HG02678 (cell line): ENCODE results near the gene CABP1.
"Not testable (repeated sequence)": the region's sequence is repeated elsewhere in the genome, so short reads cannot be mapped to it uniquely, and the experiment has no call there.

Source experiments
- ATAC-seq: cut with Tn5 transposase; IDR thresholded peaks from one replicate; pipeline ENCODE4 v1.9.1; 2021; ENCODE audit warnings: mild to moderate bottlenecking, moderate library complexity; ENCODE audit not compliant: unreplicated experiment

The CABP1 gene

DNA sequence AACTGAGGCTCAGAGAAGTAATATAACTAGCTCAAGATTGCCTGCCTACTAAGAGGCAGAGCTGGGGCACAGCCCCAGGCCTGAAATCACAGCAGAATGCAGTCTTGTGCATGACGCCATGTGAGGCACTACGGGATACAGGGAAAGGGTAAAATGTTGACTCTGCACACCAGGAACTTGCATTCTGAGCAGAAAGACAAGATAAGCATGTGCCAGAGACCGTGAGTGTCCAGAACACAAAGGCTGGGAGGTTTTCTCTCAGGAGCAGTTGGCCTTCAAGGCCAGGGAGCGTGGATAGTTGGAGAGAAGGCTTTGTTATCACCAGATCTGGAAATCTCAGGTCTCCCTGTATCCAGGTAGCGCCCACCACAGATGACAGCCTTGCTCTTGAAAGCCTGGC lies 23.3 kb downstream of the CABP1 start:
- ATAC-seq = no peak

- ATAC-seq = no peak
Measured at GRCh38 chr12:120666571-120667390, 26.4 kb downstream of the CABP1 start.

DNA sequence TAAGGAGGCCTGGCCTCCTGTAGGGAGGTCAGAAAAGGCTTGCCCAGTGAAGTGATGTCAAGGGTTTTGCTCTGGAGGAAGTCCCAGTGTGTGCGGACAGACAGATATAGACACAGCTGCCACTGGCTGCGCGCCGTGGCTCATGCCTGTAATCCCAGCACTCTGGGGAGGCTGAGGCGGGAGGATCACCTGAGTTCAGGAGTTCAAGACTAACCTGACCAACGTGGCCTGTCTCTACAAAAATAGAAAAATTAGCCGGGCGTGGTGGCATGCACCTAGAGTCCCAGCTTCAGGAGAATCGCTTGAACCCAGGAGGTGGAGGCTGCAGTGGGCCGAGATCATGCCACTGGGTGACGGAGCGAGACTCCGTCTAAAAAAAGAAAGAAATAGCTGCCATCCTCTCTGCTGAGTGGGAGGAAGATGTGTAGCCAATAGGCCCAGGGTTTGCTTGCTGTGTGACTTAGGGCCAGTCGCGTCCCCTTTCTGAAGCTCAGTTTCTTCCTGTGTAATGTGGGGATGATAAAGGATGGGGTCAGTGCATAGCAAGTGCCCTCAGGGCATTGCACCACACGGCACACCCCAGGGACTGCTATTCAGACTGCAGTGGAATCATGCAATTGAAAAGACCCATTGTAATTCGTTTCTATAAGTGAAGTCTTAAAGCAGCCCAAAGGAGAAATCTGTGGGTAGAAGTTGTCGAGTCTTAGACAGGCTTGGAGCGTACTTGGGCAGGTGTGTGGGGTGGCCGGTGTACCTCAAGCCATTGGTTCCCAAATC lies 27.9 kb downstream of the CABP1 start:
- ATAC-seq = no peak

GRCh38 chr12:120668868-120669840 lies 28.7 kb downstream of the CABP1 start:
- peak; percentile 52 for ATAC-seq

GRCh38 chr12:120670237-120670636 lies 29.8 kb downstream of the CABP1 start:
- ATAC-seq = not testable (repeated sequence)

- ATAC-seq = no peak
Measured at GRCh38 chr12:120670667-120671066, 30.2 kb downstream of the CABP1 start.

- no peak for ATAC-seq
Measured at GRCh38 chr12:120674097-120674636, 33.7 kb downstream of the CABP1 start.

- peak; percentile 52 for ATAC-seq
Measured at GRCh38 chr12:120677765-120678473, 37.5 kb downstream of the CABP1 start.

GRCh38 chr12:120678572-120678971 lies 38.1 kb downstream of the CABP1 start:
- ATAC-seq = peak; percentile 4

DNA sequence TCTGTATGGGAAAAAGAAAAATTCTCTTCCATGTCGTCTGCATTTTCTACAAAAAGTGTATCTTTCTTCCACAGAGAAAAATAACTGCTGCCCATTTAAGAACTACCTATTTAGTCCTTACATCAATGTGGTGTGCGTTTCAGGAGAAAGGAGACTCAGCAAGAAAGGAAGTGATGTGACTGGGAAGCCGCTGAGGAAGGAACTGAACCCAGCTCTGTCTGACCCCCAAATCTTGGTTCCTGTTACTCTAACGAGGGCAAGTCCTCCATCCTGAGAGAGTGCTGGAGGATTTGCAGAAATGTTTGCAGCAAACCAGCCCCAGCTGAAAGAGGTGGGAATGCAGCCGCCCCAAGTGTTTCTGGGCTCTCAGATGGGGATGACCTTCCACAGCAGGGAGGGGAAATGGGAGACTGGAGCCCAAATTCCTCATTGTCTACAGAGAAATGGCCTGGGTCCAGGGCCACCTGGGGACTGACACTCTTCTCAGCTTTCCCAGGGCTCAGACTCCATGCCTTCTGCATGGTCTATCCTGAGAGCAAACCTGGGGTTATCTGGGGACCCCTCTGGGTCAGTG lies 39.8 kb downstream of the CABP1 start:
- no peak for ATAC-seq

DNA sequence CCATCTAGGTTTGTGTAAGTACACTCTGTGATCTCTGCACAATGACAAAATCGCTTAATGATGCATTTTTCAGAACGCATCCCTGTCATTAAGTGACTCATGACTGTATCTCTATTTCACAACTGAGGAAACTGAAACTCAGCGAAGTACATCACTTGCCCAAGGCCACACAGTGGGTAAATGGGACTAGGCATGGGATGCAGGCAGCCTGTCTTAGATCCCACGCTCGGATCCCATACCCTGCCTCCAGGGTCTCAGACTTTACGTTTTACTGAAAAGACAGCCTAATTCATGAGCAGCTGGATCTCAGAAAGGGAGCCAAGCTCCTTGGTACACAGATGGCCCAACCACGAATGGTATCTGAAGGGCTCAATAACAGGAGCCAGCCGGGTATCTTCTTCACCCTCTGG lies 44.1 kb downstream of the CABP1 start:
- ATAC-seq = no peak

DNA sequence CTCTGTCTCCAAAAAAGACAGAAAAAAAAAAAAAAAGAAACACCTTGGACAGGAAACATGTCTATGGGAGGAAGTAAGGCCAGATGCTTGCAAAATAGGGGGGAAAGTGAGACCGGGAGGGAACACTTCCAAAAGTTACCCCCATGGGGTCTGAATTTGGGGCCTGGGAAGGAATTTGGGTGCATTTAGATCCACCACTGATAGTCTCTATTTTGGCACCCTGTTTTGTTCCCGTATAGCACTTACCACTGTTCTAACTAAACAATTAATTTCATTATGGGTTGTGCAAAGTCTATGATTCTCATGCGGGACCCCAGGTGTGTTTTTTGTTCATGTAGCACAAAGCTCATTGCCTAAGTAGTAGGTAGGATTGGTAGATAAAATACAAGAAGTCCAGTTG lies 45.1 kb downstream of the CABP1 start:
- no peak for ATAC-seq

- ATAC-seq = peak; percentile 72
Measured at GRCh38 chr12:120686151-120686689, 45.8 kb downstream of the CABP1 start.

- peak; percentile 65 for ATAC-seq
Measured at GRCh38 chr12:120686690-120687577, 46.5 kb downstream of the CABP1 start, which contains the start of gene MLEC. TSS of gene MLEC (plus strand) at chr12:120687149. CDS start at chr12:120687297, 148 bp downstream.

DNA sequence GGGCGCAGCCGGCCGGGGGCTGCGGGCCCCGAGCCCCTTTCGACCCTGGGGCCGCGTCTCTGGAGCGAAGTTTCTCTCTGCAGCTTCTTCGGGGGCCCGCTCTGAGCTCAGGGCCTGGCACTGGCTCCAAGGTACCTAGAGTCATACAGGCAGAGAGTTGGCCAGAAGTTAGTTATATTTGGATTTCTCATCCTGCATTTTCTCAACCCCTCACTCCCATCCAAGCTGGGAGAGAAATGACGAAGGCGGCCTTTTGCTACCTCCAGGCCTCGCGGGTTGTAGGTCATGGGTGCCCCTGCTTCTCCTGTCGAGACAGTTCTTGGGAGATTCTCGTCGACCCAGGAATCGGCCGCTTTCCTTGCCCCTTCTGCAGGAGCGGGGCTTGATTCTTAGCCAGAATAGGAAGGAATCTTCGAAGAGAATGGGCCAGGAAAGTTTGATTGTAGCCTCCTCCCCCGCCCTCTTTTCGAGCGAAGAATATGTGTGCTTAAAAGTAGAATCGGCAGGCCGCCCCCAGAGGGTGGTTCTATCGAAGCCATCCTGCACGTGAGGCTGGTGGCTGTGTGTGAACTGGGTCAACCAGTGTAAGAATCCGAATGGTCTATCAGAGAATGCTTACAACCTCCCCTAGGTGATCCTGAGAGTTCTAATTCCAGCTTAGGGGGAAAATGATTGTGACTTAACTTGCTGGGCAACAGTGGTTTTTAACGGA lies 47.3 kb downstream of the CABP1 start:
- no peak for ATAC-seq

DNA sequence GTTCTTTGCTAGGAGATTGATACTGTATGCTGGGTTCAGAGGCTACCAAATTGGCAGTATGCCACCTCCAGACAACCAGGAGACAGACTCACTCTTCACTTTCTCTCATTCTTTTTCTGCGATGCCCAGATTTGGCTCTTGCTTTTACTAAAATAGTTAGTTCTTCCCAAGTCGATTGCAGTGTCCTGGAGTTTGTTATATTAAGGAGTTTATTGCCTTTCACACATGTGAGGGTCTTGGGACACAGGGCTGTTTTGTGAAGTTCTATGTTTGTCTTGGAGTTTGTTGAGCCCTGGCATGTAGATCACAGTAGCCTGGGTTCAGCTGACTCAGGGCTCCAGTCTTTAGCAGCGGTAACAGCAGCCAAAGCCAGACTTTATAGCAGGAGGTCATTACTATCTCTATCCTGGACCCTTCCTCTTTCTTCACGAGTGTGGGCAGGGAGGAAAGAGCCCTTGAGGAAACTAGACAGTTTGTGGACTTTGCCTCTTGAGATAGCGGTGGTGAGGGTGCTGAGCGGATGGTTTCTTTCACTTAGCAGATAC lies 48.2 kb downstream of the CABP1 start:
- no peak for ATAC-seq

DNA sequence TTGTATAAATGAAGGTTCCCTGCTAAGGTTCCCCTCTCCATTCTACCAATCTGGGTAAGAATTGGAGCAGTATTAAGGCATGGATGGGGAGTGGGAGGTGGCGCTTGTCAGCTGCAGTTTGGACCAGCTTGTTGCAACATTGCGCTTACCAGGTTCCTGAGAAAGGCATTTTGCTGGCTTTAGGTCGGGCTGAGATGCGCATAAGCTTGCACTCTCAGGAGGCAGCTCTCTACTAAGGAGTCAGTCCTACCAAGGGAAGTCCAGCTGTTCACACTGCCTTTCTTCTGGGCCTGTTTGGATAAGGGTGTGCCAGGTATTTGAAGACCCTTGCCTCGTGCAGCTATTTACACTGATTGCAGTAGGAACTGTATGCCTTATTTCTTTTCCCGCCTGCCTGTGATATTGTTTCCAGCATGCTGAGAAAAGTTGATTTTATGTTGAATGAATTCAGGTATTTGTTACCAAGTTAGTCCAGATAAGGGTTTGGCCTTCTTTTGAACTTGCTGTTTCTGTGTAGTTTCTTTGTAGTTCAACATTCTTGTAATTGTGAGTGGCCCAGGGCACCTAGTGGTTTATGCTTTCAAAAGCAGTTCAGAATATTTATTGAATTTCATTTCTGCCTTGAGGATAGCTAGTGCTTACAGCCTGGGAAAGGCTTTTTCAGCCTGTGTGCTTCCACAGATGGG lies 49.1 kb downstream of the CABP1 start:
- no peak for ATAC-seq
